ENCODE data around the gene ASB13.

ASB13 gene

GRCh38 chr10:5668429-5668828, 2.0 kb upstream of the ASB13 start:
- DNase-seq = no peak

- DNase-seq = no peak
Measured at GRCh38 chr10:5666841-5667630, 641 bp upstream of the ASB13 start.

GRCh38 chr10:5665373-5666007, 905 bp downstream of the ASB13 start:
- DNase-seq = no peak

- no peak for DNase-seq
Measured at GRCh38 chr10:5663692-5664427, 2.5 kb downstream of the ASB13 start.

GRCh38 chr10:5662708-5663579, 3.5 kb downstream of the ASB13 start:
- DNase-seq = no peak

- DNase-seq = no peak
Measured at GRCh38 chr10:5661043-5661442, 5.4 kb downstream of the ASB13 start.

GRCh38 chr10:5659702-5660528, 6.5 kb downstream of the ASB13 start:
- no peak for DNase-seq

GRCh38 chr10:5658871-5659618, 7.3 kb downstream of the ASB13 start:
- DNase-seq = no peak

- DNase-seq = no peak
Measured at GRCh38 chr10:5656737-5657579, 9.4 kb downstream of the ASB13 start.

- no peak for DNase-seq
Measured at GRCh38 chr10:5655121-5655520, 11.3 kb downstream of the ASB13 start.

GRCh38 chr10:5654218-5654755, 12.1 kb downstream of the ASB13 start:
- DNase-seq = no peak

GRCh38 chr10:5652746-5653145, 13.6 kb downstream of the ASB13 start:
- DNase-seq = no peak

- DNase-seq = no peak
Measured at GRCh38 chr10:5651388-5651764, 15.0 kb downstream of the ASB13 start.

GRCh38 chr10:5650664-5651387, 15.6 kb downstream of the ASB13 start:
- DNase-seq = no peak

GRCh38 chr10:5649746-5650145, 16.6 kb downstream of the ASB13 start:
- no peak for DNase-seq

- DNase-seq = no peak
Measured at GRCh38 chr10:5648494-5649457, 17.6 kb downstream of the ASB13 start.

GRCh38 chr10:5647507-5648240, 18.7 kb downstream of the ASB13 start:
- no peak for DNase-seq

All from central memory CD4-positive, alpha-beta T cell (primary cell).